Loucy (cell line): ENCODE data around the gene CSRNP2.

ENCODE experiments used
- EZH2phosphoT487 ChIP-seq: fragments of 200-600 bp; IDR thresholded peaks from 2 replicates; pipeline ENCODE4 v1.6.1; 2018; ENCODE audit warnings: antibody characterized with exemption, mild to moderate bottlenecking, moderate library complexity, borderline replicate concordance
- TF ChIP-seq, protein P1 (sequence below): fragments of 200-600 bp; sonication (generic); conservative IDR thresholded peaks from 2 replicates; pipeline ENCODE4 v1.5.1; 2014; ENCODE audit warnings: mild to moderate bottlenecking, antibody characterized with exemption, low read length

GRCh38 chr12:51011955-51012354 lies 71.4 kb downstream of the CSRNP2 start:
- TF ChIP-seq, protein P1, sequence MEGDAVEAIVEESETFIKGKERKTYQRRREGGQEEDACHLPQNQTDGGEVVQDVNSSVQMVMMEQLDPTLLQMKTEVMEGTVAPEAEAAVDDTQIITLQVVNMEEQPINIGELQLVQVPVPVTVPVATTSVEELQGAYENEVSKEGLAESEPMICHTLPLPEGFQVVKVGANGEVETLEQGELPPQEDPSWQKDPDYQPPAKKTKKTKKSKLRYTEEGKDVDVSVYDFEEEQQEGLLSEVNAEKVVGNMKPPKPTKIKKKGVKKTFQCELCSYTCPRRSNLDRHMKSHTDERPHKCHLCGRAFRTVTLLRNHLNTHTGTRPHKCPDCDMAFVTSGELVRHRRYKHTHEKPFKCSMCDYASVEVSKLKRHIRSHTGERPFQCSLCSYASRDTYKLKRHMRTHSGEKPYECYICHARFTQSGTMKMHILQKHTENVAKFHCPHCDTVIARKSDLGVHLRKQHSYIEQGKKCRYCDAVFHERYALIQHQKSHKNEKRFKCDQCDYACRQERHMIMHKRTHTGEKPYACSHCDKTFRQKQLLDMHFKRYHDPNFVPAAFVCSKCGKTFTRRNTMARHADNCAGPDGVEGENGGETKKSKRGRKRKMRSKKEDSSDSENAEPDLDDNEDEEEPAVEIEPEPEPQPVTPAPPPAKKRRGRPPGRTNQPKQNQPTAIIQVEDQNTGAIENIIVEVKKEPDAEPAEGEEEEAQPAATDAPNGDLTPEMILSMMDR = no peak
- TF ChIP-seq EZH2phosphoT487 = no peak
